ENCODE results near the gene OSBPL6. TPM values are rescaled to one million over a fixed set of nuclear protein-coding genes. Genes with fewer than 3 reads are reported as not detected.

Gene OSBPL6
- total RNA-seq, 1 experiment from 2014 or later, result 11.6 TPM

GRCh38 chr2:178391701-178392100, 197.4 kb downstream of the OSBPL6 start:
- H2AFZ ChIP-seq (ENCODE audit: low read depth, low read length, poor library complexity, severe bottlenecking), result no peak overlapping the region
- intact Hi-C loops (cut with micrococcal nuclease), result no loop called here
- H3K27ac ChIP-seq (ENCODE audit: low read depth, low read length), result no peak overlapping the region
- ChIA-PET CTCF (interaction anchor here (1.2 kb wide), 1 partner anchor 28 kb away, joined by 3 read pairs; no protein-coding TSS in a partner anchor), POLR2A (no interaction called here), RAD21 (ENCODE audit: low non-redundant PET in 1 of 2, low total read pairs in 2 of 2, uncharacterized antibody in 2 of 2, unreplicated experiment in 2 of 2) (no interaction called here)
- no peak for DNase-seq (ENCODE audit: low read depth, low spot score)
- H3K79me2 ChIP-seq (ENCODE audit: insufficient read depth, low read length), result no peaks in the 10 kb centered on the region
- no peaks in the 10 kb centered on the region for H3K4me1 ChIP-seq (ENCODE audit: control insufficient read depth in 1 of 2, insufficient read depth in 2 of 2, low read length in 2 of 2)
- no peak overlapping the region for H3K4me2 ChIP-seq (ENCODE audit: low read length)
- H3K27me3 ChIP-seq (ENCODE audit: insufficient read depth, low read length), result no peaks in the 10 kb centered on the region
- H3K4me3 ChIP-seq (replicated peaks in 1 of 2; ENCODE audit: low read depth in 1 of 2, low read length in 2 of 2), result no peak overlapping the region
- H3K36me3 ChIP-seq (ENCODE audit: control insufficient read depth in 1 of 2, insufficient read depth in 2 of 2, low read length in 2 of 2), result no peaks in the 10 kb centered on the region
- no peak for ATAC-seq
- TF ChIP-seq CEBPB (IDR thresholded peaks at IDR 0.05; ENCODE audit: low read depth) (no peak), EZH2 (IDR thresholded peaks at IDR 0.05) (no peak), JUND (IDR thresholded peaks at IDR 0.05) (no peak), POLR2A (IDR thresholded peaks at IDR 0.05; ENCODE audit: borderline replicate concordance, extremely low read depth, insufficient read depth, insufficient read length) (no peak), SRF (IDR thresholded peaks at IDR 0.05; ENCODE audit: low read depth) (no peak), TCF7L2 (IDR thresholded peaks at IDR 0.05; ENCODE audit: borderline replicate concordance, extremely low read depth, insufficient read depth, insufficient read length) (no peak), POLR2AphosphoS5 (IDR thresholded peaks at IDR 0.05; ENCODE audit: low read depth, low read length) (no peak), EZH2phosphoT487 (IDR thresholded peaks at IDR 0.05; ENCODE audit: borderline replicate concordance) (no peak), EGR1 (IDR thresholded peaks at IDR 0.05; ENCODE audit: low read depth) (no peak), ZBTB33 (IDR thresholded peaks at IDR 0.05; ENCODE audit: extremely low read depth, insufficient replicate concordance, low read length) (no peak), CTCF (IDR thresholded peaks at IDR 0.05 in 2 of 3, conservative IDR thresholded peaks at IDR 0.05 in 1 of 3; ENCODE audit: borderline replicate concordance in 1 of 3, insufficient read depth in 1 of 3, low read depth in 2 of 3, low read length in 2 of 3) (no peak), SIN3A (IDR thresholded peaks at IDR 0.05; ENCODE audit: low read depth) (no peak), ELF1 (IDR thresholded peaks at IDR 0.05; ENCODE audit: borderline replicate concordance, low read depth) (no peak), ATF3 (IDR thresholded peaks at IDR 0.05) (no peak), REST (IDR thresholded peaks at IDR 0.05; ENCODE audit: low read depth) (no peak), SP1 (IDR thresholded peaks at IDR 0.05; ENCODE audit: low read depth) (no peak), FOSL1 (IDR thresholded peaks at IDR 0.05; ENCODE audit: low read depth) (no peak), RAD21 (IDR thresholded peaks at IDR 0.05; ENCODE audit: low read depth) (no peak), ZNF274 (IDR thresholded peaks at IDR 0.05; ENCODE audit: low read depth, low read length) (no peak)
- H3K9ac ChIP-seq (ENCODE audit: low read length), result no peak overlapping the region
- H4K20me1 ChIP-seq (ENCODE audit: insufficient read depth), result no peaks in the 10 kb centered on the region
- H3K9me2 ChIP-seq (ENCODE audit: insufficient read depth), result no peaks in the 10 kb centered on the region
- H3K9me3 ChIP-seq (ENCODE audit: control insufficient read depth in 1 of 2, insufficient read depth in 1 of 2, low read depth in 1 of 2, low read length in 2 of 2), result no peaks in the 10 kb centered on the region
- no TSS peak for BruUV-seq (replicated peaks)

Data from HCT116 (cell line).